ENCODE measurements around the gene KCNMA1. TPM values are rescaled to one million over a fixed set of nuclear protein-coding genes. Genes with fewer than 3 reads are reported as not detected.

Gene KCNMA1
- total RNA-seq, 2 donors from 2014 or later: 0.48 to 0.56 TPM

GRCh38 chr10:76984559-76985443 lies 652.8 kb downstream of the KCNMA1 start:
- H3K4me3 Mint-ChIP-seq: no peak overlapping the region
- ATAC-seq (replicated peaks): peak; percentile 61
- no peaks in the 10 kb centered on the region for H3K4me1 Mint-ChIP-seq
- H3K9me3 Mint-ChIP-seq: no peaks in the 10 kb centered on the region
- peaks cover 6% of the 10 kb centered on the region for H3K27me3 Mint-ChIP-seq
- H3K36me3 Mint-ChIP-seq (ENCODE audit: low read depth): no peaks in the 10 kb centered on the region
- H3K27ac Mint-ChIP-seq: no peak overlapping the region

GRCh38 chr10:76983624-76984023 lies 654.0 kb downstream of the KCNMA1 start:
- Mint-ChIP-seq H3K27ac (no peak overlapping the region), H3K4me3 (no peak overlapping the region), H3K36me3 (ENCODE audit: low read depth) (no peaks in the 10 kb centered on the region), H3K4me1 (no peaks in the 10 kb centered on the region), H3K27me3 (peaks cover 12% of the 10 kb centered on the region), H3K9me3 (no peaks in the 10 kb centered on the region)
- ATAC-seq (replicated peaks): no peak

- Mint-ChIP-seq H3K27me3 (peaks cover 9% of the 10 kb centered on the region), H3K4me3 (no peak overlapping the region), H3K9me3 (no peaks in the 10 kb centered on the region), H3K36me3 (ENCODE audit: low read depth) (no peaks in the 10 kb centered on the region), H3K27ac (no peak overlapping the region), H3K4me1 (no peaks in the 10 kb centered on the region)
- no peak for ATAC-seq (replicated peaks)
Observed at GRCh38 chr10:76982671-76983070, 654.9 kb downstream of the KCNMA1 start.

GRCh38 chr10:76981251-76981650 lies 656.4 kb downstream of the KCNMA1 start:
- ATAC-seq (replicated peaks): no peak
- Mint-ChIP-seq H3K27ac (no peak overlapping the region), H3K4me1 (no peaks in the 10 kb centered on the region)

GRCh38 chr10:76977901-76978300 lies 659.7 kb downstream of the KCNMA1 start:
- Mint-ChIP-seq H3K36me3 (ENCODE audit: low read depth) (no peaks in the 10 kb centered on the region), H3K4me3 (no peak overlapping the region), H3K27me3 (peaks cover 11% of the 10 kb centered on the region), H3K4me1 (no peaks in the 10 kb centered on the region), H3K27ac (no peak overlapping the region), H3K9me3 (no peaks in the 10 kb centered on the region)
- ATAC-seq (replicated peaks): no peak

More at GRCh38 chr10:76981251-76981650, 656.4 kb downstream of the KCNMA1 start:
- H3K4me3 Mint-ChIP-seq: no peak overlapping the region
- H3K27me3 Mint-ChIP-seq: peaks cover 5% of the 10 kb centered on the region
- H3K36me3 Mint-ChIP-seq (ENCODE audit: low read depth): no peaks in the 10 kb centered on the region
- no peaks in the 10 kb centered on the region for H3K9me3 Mint-ChIP-seq

GRCh38 chr10:76977046-76977445 lies 660.6 kb downstream of the KCNMA1 start:
- no peak for ATAC-seq (replicated peaks)
- H3K4me1 Mint-ChIP-seq: no peaks in the 10 kb centered on the region
- peaks cover 11% of the 10 kb centered on the region for H3K27me3 Mint-ChIP-seq
- no peaks in the 10 kb centered on the region for H3K36me3 Mint-ChIP-seq (ENCODE audit: low read depth)
- no peaks in the 10 kb centered on the region for H3K9me3 Mint-ChIP-seq
- no peak overlapping the region for H3K4me3 Mint-ChIP-seq
- no peak overlapping the region for H3K27ac Mint-ChIP-seq

GRCh38 chr10:76976142-76976541 lies 661.5 kb downstream of the KCNMA1 start:
- Mint-ChIP-seq H3K4me3 (no peak overlapping the region), H3K36me3 (ENCODE audit: low read depth) (no peaks in the 10 kb centered on the region), H3K27ac (no peak overlapping the region), H3K27me3 (peaks cover 11% of the 10 kb centered on the region), H3K4me1 (no peaks in the 10 kb centered on the region), H3K9me3 (no peaks in the 10 kb centered on the region)
- no peak for ATAC-seq (replicated peaks)

GRCh38 chr10:76975126-76975525 lies 662.5 kb downstream of the KCNMA1 start:
- no peaks in the 10 kb centered on the region for H3K4me1 Mint-ChIP-seq

GRCh38 chr10:76974017-76974691 lies 663.5 kb downstream of the KCNMA1 start:
- no peak overlapping the region for H3K27ac Mint-ChIP-seq
- H3K9me3 Mint-ChIP-seq: no peaks in the 10 kb centered on the region
- H3K27me3 Mint-ChIP-seq: peaks cover 9% of the 10 kb centered on the region
- no peak overlapping the region for H3K4me3 Mint-ChIP-seq
- H3K4me1 Mint-ChIP-seq: no peaks in the 10 kb centered on the region
- ATAC-seq (replicated peaks): no peak
- no peaks in the 10 kb centered on the region for H3K36me3 Mint-ChIP-seq (ENCODE audit: low read depth)

More at GRCh38 chr10:76975126-76975525, 662.5 kb downstream of the KCNMA1 start:
- H3K4me3 Mint-ChIP-seq: no peak overlapping the region
- H3K9me3 Mint-ChIP-seq: no peaks in the 10 kb centered on the region
- no peak for ATAC-seq (replicated peaks)
- H3K36me3 Mint-ChIP-seq (ENCODE audit: low read depth): no peaks in the 10 kb centered on the region
- H3K27me3 Mint-ChIP-seq: peaks cover 11% of the 10 kb centered on the region
- no peak overlapping the region for H3K27ac Mint-ChIP-seq

- no peaks in the 10 kb centered on the region for H3K4me1 Mint-ChIP-seq
- no peak for ATAC-seq (replicated peaks)
- H3K4me3 Mint-ChIP-seq: no peak overlapping the region
- no peaks in the 10 kb centered on the region for H3K36me3 Mint-ChIP-seq (ENCODE audit: low read depth)
- no peak overlapping the region for H3K27ac Mint-ChIP-seq
- peaks cover 6% of the 10 kb centered on the region for H3K27me3 Mint-ChIP-seq
- H3K9me3 Mint-ChIP-seq: no peaks in the 10 kb centered on the region
Observed at GRCh38 chr10:76973091-76974016, 664.3 kb downstream of the KCNMA1 start.

- Mint-ChIP-seq H3K36me3 (ENCODE audit: low read depth) (no peaks in the 10 kb centered on the region), H3K4me1 (no peaks in the 10 kb centered on the region), H3K4me3 (no peak overlapping the region), H3K27ac (no peak overlapping the region), H3K27me3 (peaks cover 10% of the 10 kb centered on the region), H3K9me3 (no peaks in the 10 kb centered on the region)
- no peak for ATAC-seq (replicated peaks)
Observed at GRCh38 chr10:76972541-76972940, 665.1 kb downstream of the KCNMA1 start.

- H3K4me3 Mint-ChIP-seq: no peak overlapping the region
- no peaks in the 10 kb centered on the region for H3K36me3 Mint-ChIP-seq (ENCODE audit: low read depth)
- no peaks in the 10 kb centered on the region for H3K4me1 Mint-ChIP-seq
- no peak overlapping the region for H3K27ac Mint-ChIP-seq
- peaks cover 10% of the 10 kb centered on the region for H3K27me3 Mint-ChIP-seq
- ATAC-seq (replicated peaks): no peak
- no peaks in the 10 kb centered on the region for H3K9me3 Mint-ChIP-seq
Observed at GRCh38 chr10:76971547-76972170, 665.9 kb downstream of the KCNMA1 start.

GRCh38 chr10:76970711-76971519 lies 666.7 kb downstream of the KCNMA1 start:
- no peak for ATAC-seq (replicated peaks)
- Mint-ChIP-seq H3K27me3 (peaks cover 10% of the 10 kb centered on the region), H3K27ac (no peak overlapping the region), H3K9me3 (no peaks in the 10 kb centered on the region), H3K4me3 (no peak overlapping the region), H3K4me1 (no peaks in the 10 kb centered on the region), H3K36me3 (ENCODE audit: low read depth) (no peaks in the 10 kb centered on the region)

Measured in activated T-helper 17 cell treated with anti-CD3 and anti-CD28 coated beads, Interleukin-2, amount 50 U/mL, for 72 hours (primary cell).